GM19438 (cell line): ENCODE measurements around the gene EPB41L4A.

Experiments
- ATAC-seq: cut with Tn5 transposase; IDR thresholded peaks from one replicate; pipeline ENCODE4 v1.9.1; 2021; ENCODE audit warnings: low read depth; ENCODE audit not compliant: unreplicated experiment

The EPB41L4A gene

DNA sequence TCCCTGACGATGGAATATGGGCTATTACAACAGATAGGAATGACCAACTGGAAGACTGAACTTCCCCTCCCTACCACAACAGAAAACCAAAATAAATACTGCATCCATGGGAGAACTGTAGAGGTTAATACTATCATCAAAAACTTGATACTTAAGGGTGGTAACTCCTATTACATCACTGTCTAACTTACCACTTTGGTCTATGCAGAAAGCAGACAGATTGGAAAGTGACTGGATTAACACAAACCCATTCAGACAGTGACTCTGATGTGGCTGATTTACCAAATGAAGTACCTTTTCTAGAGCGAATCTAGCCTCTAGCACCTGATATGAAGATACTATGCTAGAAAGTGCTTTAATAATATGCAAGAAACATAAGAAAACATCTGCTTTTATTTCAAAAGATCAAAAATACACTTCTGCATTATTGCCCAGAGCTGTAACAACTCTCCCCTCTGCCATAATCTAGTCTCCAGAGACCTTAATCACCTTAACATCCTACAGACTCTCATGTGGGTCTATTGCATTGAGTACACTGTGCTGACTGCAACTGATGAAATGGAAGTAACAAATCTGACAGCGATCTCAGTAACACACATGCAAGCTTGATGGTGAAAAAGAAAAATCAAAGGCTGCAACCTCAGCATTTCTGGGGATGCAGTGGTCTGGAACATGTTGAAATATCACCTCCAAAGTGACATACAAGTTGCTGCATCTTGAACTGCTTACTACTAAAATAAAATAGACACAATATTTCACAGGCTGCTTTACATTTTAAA is 62.7 kb downstream of the EPB41L4A start:
- no peak for ATAC-seq

DNA sequence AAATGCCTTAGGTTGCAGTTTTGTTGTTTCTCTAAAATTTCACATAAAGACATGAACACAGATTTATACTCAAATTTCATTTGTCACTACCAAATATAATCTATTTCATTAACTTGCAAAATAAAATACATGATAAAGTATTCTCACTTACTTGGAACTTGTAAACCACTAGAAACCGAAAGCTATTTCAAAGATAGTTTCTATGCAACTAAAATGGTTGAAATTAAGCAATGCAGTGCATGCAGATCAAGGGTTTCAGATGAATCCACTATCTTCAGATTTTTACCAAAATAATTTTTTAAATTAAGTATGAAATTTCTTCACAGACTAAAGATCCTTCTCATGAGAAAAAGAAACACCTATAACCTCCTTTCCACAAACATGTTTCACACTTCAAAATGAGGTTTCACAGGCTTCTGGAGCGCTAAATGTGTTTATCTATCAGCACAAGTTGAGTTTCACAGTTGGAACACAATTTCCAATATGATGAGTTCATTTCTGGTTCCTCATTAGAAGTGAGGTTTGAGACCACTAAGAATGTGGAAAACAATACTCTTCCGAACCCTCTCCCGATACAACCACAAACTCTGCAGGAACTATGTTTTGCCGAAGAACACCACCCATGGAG is 63.9 kb downstream of the EPB41L4A start:
- no peak for ATAC-seq

DNA sequence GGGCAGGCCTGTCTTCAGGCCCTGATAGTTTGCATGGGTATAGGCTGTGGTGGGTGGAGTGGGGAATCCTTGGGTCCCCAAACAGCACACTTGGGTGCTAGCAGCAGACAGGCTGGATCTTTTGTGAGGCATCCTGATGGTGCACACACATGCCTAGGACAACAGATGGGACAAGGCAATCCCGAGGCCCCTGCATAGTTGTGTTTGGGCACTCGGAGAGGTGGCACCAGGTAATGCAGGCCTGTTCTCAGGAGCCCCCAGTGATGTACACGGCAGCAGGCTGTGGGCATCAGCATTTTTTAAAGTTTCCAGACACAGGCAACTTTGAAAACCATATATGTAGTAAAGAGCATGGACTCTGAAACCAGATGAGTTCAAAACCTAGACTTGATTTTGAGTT is 65.4 kb downstream of the EPB41L4A start:
- ATAC-seq = no peak

DNA sequence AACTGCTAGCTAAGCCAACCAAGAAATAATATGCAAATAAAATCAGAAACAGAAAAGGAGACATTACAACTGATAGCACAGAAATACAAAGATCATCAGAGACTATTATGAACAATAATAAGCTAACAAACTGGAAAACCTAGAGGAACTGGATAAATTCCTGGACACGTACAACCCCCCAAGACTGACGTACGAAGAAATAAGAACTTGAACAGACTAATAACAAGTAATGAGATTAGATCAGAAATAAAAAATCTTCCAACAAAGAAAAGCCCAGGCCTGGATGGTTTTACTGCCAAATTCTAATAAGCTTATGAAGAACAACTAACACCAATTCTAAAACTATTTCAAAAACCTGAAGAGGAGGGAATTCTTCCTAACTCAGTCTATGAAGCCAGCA is 67.9 kb downstream of the EPB41L4A start:
- ATAC-seq = no peak

DNA sequence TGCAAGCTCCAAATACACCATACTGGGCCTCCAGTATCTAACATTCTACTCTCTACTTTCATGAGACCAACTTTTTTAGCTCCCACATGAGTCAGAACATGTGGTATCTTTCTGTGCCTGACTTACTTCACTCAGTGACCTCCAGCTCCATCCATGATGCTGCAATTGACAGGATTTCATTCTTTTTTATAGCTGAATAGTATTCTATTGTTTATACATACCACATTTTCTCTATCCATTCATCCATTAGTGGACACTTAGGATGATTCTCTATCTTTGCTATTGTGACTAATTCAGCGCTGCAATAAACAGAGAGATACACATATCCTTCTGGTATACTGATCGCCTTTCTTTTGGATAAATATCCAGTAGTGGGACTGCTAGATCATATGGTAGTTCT is 68.5 kb downstream of the EPB41L4A start:
- ATAC-seq = no peak

DNA sequence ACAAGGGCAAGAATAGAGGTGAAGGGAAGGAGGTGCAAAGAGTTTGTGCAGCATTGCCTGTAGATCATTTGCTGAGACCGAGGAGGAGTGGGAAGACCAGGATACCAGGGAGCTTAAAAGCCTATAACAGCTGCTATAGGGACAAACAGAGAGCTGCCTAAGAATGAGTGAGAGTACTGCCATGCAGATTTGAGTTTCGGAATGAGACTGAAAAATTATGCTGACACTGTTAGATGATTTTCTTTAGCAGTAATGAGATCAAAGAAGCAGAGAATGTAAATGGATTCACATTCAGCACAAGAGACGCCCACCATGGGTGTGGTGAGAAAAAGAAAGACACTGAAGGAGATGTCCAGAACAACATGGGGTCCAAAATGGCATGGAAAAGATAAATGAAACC is 69.7 kb downstream of the EPB41L4A start:
- no peak for ATAC-seq

DNA sequence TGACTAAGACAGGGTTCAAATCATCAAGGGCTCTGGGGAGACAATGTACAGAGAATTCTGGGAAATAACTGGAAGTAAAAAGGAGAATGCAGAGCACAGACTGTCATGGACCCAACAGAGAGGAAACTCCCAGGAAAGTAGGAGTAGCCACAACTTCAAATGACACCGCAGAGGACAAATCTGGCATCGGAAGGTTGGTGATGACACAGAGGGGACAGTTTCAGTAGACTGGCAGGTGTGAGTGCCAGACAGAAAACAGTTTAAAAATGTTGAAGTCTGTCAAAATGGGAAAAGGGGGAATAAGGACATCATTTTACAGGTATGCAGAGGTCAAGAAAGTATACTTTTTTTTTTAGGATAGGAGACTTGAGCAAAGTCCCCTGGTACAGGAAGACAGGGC is 70.2 kb downstream of the EPB41L4A start:
- no peak for ATAC-seq

DNA sequence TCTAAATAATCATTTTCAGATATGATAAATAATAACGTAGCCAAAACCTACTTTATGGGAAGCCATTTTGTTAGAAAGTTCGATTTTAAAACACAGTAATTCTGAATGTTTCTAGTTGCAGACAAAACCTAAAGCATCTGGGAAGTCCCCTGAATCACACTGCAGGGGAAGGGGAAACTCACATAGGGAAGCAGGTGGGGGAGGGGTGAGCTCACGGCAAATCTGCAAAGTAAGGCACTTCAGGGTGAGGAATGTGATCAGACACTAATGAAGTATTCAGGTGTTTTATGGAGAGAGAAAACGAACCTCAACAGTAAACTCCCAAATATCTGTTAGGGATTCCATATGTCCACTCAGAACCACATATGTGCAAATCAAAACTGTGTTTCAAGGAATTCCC is 70.7 kb downstream of the EPB41L4A start:
- no peak for ATAC-seq

DNA sequence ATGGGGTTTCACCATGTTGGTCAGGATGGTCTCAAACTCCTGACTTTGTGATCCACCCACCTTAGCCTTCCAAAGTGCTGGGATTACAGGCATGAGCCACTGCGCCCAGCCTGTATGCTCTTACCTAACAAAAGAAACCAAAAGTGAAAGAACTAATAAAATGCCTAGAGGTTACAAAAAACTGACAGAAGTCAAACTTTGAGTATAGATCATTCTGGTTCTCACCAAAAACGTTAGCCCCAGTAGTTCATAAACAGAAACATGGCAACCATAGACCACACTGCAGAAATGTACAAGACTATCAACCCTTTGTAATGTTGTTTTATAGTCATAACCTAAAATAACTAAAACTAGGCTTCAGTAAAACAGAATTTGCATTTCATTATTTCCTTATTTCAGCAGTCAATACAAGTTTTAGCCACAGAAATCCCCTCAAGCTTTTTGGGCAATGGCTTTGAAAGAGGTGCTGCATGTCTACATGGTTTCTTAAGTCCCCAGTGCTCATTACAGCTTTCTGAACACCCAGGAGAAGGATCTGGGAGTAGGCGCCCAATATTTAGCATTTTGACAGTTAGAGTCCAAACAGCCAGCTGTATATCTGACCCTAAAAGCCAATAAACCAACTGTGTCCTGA is 72.5 kb downstream of the EPB41L4A start:
- no peak for ATAC-seq

DNA sequence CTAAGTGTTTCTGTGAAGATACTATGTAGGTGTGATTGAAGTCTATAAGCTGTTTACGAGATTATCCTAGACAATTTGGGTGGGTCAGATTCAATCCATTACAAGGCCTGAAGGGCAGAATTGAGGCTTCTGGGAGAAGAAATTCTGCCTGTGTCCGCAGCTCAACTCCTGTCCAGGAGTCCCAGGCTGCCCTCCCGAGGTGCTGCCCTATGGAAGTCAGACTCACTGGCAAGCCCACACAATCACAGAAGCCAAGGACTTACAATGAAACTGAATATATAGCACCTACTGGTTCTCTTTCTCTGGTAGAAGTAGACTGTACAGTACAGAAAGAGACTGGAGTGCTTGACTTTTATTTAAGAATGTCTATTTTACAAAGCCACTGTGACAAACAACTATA is 74.5 kb downstream of the EPB41L4A start:
- no peak for ATAC-seq

DNA sequence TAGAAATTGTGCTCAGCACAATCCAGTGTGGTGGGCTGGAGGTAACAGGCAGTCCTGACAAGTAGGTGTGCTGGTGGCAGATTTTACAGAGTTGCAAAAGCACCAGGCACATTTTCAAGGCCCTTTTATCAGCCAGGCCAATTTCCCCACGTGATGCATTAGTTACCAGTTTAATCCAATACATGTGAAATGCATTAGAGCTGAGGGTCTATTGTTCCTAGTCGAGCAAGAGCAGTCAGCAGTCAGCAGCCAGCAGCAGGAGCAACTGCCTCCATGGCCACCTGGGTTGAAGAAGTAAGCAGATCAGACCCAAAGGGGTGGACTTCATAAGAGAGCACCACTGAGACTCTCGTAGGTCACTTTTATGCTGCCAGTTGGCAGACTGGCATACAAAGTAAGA is 76.7 kb downstream of the EPB41L4A start:
- ATAC-seq = no peak

DNA sequence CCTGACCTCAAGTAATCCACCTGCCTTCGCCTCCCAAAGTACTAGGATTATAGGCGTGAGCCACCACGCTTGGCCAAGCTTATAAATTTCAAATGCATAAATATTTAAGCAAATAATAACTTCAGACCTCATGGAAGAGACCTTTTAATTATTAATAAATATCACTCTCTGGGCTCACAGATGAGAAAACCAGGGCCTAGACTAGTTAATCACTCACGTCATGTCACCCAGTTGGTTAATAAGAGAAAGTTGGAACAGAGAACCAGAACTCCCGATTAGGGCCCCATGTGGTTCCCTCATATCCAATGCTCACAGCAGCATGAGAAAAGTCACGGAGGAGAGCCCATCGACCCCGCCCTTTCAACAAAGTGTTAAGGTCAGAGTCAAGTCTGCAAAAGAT is 79.3 kb downstream of the EPB41L4A start:
- no peak for ATAC-seq

DNA sequence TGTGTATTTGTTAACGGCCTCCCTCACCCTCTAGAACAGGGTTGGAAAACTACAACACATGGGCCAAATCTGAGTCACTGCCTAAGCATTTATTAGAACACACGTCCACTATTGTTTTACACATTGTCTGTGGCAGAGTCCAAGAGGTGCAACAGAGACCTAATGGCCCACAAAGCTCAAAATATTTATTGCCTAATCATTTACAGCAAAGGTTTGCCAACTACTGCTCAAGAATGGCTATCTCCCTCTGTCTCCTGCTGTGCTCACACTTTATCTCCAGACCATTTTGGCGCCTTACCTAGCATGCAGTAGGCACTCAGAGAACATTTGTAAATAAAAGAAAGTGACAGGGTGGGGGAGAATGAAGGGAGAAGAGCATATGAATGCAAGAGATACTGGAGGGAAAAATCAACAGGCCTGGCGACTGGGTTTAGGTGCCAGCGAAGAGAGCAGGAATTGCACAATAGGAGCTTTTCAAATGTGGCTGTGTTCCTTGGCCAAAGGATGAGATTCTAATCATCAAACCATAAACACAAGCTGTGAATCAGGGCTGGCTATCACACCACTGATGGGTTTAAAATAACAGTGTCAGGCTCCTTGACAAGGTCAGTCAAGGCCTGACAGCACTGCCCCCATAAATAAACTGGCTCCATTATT is 80.3 kb downstream of the EPB41L4A start:
- ATAC-seq = no peak

DNA sequence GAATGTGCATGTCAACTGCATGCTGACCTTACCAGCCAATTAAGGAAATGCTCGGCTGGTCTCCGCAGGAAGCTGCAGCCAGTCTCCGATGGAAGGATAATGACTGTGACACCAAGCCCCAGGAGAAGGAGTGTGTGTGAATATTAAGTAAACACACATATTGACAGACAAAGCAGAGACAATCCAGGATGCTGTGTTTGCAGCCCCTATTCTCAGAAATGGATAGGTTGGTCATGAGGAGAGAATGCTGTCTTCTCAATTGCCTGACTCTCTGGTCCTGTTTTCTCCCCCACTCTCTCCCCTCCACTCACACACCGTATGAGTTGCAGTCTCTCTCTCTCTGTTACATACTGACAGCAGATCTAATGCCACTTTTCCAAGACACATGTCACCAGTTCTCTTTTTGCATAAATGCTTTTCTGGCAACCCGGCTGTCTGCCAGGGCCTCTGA is 85.7 kb downstream of the EPB41L4A start:
- no peak for ATAC-seq

DNA sequence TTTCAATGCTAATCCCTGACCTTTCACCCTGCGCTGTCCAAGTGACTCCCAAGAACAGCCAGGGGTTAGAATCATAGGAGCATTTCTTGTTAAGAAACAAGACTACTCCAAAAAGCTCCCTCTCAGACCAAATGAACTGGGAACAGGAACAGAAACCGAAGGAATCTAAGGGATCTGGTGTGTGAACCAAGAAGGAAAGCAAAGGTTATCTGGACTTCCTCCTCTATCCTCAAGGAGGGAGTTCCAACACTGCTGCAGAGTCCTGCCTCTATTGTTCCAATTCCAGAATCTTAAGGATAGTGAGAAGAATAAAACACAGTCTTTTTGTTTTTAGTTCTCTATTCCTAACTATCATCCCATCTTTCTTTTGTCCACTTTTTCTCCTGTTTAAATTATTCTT is 87.2 kb downstream of the EPB41L4A start:
- no peak for ATAC-seq

DNA sequence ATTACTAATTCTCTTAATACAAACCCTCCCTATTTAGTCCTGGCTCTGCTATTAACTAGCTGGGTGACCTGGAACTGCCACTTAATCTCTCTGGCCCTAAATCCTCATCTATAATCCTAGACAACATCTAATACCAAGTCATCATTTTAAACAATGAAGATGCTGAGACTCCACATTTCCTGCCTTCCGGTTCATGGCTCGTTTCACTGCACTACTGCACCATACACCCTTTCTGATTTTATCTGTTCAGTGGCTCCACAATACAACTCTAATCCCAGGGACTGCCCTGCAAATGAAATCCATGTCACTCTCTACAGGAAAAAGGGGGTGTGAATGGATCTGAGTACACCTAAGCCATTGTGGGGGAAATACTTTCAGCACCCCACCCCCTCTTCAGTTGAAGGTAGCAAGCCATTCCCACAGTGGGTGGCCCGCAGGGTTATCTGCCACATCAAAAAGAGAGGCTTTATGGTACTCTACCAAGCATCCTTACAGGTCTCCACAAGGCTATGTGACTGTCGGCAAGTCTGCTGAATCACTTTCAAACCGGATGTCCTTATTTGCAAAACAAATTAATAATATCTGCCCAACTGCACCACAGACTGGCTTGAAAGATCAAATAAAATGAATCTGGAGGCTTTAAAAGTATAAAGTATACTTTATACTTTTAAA is 89.5 kb downstream of the EPB41L4A start:
- ATAC-seq = no peak

DNA sequence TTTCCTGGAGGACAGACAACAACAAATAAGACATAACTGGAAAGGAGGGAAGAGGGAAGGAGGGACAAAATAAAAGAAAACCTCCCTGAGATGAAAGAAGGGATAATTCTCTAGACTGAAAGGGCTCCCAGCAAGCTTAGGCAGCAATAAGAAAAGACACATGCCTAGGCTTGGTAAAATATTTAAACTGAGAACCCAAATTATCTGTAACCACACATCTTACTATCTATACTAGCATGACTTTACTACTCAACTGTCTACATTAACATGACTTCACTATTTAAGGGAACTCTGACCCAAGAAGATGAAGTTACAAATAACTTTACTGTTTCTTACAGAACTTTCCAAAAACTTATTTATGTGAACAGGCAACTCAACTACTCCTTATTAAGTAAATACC is 95.9 kb downstream of the EPB41L4A start:
- no peak for ATAC-seq

DNA sequence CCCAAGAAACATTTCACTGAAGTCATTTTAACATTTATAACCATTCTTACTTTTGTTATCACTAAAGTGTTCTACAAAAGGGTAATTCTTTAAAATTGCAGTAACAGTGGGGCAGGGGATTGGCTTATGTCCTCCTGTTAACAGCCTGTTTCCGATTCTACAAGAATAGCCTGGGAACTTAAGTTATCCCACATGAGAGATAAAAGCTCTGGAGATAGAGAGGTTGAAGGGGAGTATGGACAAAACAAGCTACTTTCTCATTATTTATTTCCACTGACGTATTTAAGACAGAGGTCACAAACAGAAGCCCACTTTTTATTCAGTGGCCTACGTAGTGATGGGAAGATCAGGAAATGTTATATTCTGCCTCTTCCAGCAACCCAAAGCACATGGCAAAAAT is 98.7 kb downstream of the EPB41L4A start:
- no peak for ATAC-seq

DNA sequence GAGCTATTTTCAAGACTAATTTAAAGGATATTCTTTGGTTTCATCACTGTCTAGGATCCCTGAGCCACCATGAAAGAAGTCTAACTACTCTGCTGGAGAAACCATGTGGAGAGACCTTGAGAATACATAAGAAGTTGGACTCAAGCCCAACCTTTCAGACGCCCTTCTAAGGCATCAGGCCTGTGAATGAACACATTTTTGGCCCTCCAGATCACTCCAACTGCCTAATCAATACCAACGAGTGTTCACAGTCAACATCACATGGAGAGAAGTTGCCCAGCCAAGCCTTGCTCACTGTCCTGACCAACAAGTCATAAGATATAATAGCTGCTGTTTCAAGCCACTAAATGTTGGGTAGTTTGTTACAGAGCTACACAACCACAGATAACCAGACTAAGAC is 100.7 kb downstream of the EPB41L4A start:
- no peak for ATAC-seq

DNA sequence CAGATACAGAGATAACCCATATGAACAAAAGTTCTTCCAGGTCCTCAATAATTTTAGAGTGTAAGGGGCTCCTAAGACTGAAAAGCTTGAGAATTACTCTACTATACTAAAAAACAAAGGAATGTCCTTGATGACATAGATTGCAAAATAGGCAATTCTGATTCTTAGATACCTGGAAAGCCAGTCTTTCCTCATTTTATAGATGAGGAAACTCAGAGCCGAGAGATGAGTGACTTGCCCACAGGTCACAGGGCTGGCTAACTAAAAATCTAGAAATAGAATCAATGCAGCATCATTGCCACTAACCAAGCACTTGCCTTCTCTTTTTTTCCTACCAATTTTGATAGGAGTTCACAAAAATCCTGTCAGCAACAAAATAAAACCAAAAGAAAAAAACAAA is 101.2 kb downstream of the EPB41L4A start:
- no peak for ATAC-seq

DNA sequence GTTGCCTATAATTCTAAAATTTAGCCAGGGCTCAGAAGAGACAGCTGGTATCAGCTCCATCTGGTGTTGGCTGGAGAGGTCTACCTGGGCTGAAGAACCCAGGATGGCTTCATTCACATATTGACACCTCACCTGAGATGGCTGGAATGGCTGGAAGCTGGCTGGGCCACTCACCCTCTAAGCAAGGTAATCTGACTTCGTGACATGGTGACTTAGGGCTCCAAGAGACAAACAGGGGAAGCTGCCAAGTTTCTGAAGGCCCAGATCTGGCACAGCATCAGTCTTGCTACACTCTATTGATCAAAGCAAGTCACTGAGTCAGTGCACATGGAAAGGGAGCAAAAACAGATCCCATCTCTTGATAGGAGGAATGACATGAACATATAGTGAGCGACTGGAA is 102.3 kb downstream of the EPB41L4A start:
- ATAC-seq = no peak
